ENCODE measurements around the gene ANKRD6.
A peak's percentile ranks its signal among the peaks of the same experiment; 100 is the strongest.

ANKRD6 gene

GRCh38 chr6:89566930-89567629, 134.1 kb downstream of the ANKRD6 start:
- peak; percentile 10 for DNase-seq

GRCh38 chr6:89567630-89568390, 134.9 kb downstream of the ANKRD6 start:
- no peak for DNase-seq

- no peak for DNase-seq
Measured at GRCh38 chr6:89574910-89575561, 142.1 kb downstream of the ANKRD6 start.

- DNase-seq = no peak
Measured at GRCh38 chr6:89575562-89575960, 142.6 kb downstream of the ANKRD6 start.

- peak; percentile 43 for DNase-seq
Measured at GRCh38 chr6:89580997-89581666, 148.2 kb downstream of the ANKRD6 start.

- DNase-seq = peak; percentile 82
Measured at GRCh38 chr6:89581689-89582088, 148.7 kb downstream of the ANKRD6 start.

- DNase-seq = no peak
Measured at GRCh38 chr6:89582669-89583325, 149.8 kb downstream of the ANKRD6 start.

GRCh38 chr6:89583559-89583958, 150.6 kb downstream of the ANKRD6 start:
- DNase-seq = no peak

- DNase-seq = no peak
Measured at GRCh38 chr6:89584539-89584938, 151.6 kb downstream of the ANKRD6 start.

GRCh38 chr6:89585154-89585553, 152.2 kb downstream of the ANKRD6 start:
- no peak for DNase-seq

GRCh38 chr6:89589297-89590025, 156.5 kb downstream of the ANKRD6 start:
- DNase-seq = no peak

- no peak for DNase-seq
Measured at GRCh38 chr6:89590133-89590532, 157.2 kb downstream of the ANKRD6 start.

GRCh38 chr6:89591745-89592144, 158.8 kb downstream of the ANKRD6 start:
- no peak for DNase-seq

- DNase-seq = no peak
Measured at GRCh38 chr6:89596056-89596455, 163.1 kb downstream of the ANKRD6 start.

GRCh38 chr6:89596484-89596883, 163.5 kb downstream of the ANKRD6 start:
- no peak for DNase-seq

- no peak for DNase-seq
Measured at GRCh38 chr6:89597372-89597771, 164.4 kb downstream of the ANKRD6 start.

GRCh38 chr6:89597988-89598387, 165.0 kb downstream of the ANKRD6 start:
- peak; percentile 47 for DNase-seq

GRCh38 chr6:89599727-89600126, 166.8 kb downstream of the ANKRD6 start:
- DNase-seq = no peak

- DNase-seq = no peak
Measured at GRCh38 chr6:89602166-89602565, 169.2 kb downstream of the ANKRD6 start.

- DNase-seq = peak; percentile 64
Measured at GRCh38 chr6:89604653-89605052, 171.7 kb downstream of the ANKRD6 start.

GRCh38 chr6:89605861-89606260, 172.9 kb downstream of the ANKRD6 start:
- DNase-seq = no peak

- DNase-seq = peak; percentile 58
Measured at GRCh38 chr6:89610149-89610642, 177.2 kb downstream of the ANKRD6 start.

Data from NCI-H146 (cell line).